ENCODE data around the gene ZNF853.
A peak's percentile ranks its signal among the peaks of the same experiment; 100 is the strongest.

Gene ZNF853

GRCh38 chr7:6637544-6638229 lies 22.3 kb downstream of the ZNF853 start:
- TF ChIP-seq POLR2AphosphoS5 (IDR thresholded peaks at IDR 0.05; ENCODE audit: low read depth) = no peak
- TF ChIP-seq SPI1 (IDR thresholded peaks at IDR 0.05; ENCODE audit: borderline replicate concordance, low read depth) = peak; percentile 75; the same call in 1 of the 2 replicates
- peak in 1 of 2 experiments; percentile 32 for DNase-seq (ENCODE audit: low read depth in 1 of 2, low spot score in 1 of 2)
- H3K27me3 ChIP-seq (ENCODE audit: insufficient read depth, poor library complexity, severe bottlenecking) = no peaks in the 10 kb centered on the region
- peak overlapping the region; percentile 44 for H3K27ac ChIP-seq (replicated peaks)
- peak overlapping the region; percentile 78 for H3K4me3 ChIP-seq (replicated peaks; ENCODE audit: insufficient read depth, low read length)

GRCh38 chr7:6639032-6639431 lies 23.6 kb downstream of the ZNF853 start:
- DNase-seq (ENCODE audit: low read depth in 1 of 2, low spot score in 1 of 2) = no peak
- TF ChIP-seq POLR2AphosphoS5 (IDR thresholded peaks at IDR 0.05; ENCODE audit: low read depth) (no peak), REST (IDR thresholded peaks at IDR 0.05; ENCODE audit: insufficient replicate concordance, low read depth) (no peak), SPI1 (IDR thresholded peaks at IDR 0.05; ENCODE audit: borderline replicate concordance, low read depth) (no peak), GABPA (IDR thresholded peaks at IDR 0.05; ENCODE audit: low read depth) (no peak)
- TF ChIP-seq, protein P1, sequence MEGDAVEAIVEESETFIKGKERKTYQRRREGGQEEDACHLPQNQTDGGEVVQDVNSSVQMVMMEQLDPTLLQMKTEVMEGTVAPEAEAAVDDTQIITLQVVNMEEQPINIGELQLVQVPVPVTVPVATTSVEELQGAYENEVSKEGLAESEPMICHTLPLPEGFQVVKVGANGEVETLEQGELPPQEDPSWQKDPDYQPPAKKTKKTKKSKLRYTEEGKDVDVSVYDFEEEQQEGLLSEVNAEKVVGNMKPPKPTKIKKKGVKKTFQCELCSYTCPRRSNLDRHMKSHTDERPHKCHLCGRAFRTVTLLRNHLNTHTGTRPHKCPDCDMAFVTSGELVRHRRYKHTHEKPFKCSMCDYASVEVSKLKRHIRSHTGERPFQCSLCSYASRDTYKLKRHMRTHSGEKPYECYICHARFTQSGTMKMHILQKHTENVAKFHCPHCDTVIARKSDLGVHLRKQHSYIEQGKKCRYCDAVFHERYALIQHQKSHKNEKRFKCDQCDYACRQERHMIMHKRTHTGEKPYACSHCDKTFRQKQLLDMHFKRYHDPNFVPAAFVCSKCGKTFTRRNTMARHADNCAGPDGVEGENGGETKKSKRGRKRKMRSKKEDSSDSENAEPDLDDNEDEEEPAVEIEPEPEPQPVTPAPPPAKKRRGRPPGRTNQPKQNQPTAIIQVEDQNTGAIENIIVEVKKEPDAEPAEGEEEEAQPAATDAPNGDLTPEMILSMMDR (IDR thresholded peaks at IDR 0.05; ENCODE audit: insufficient read depth, low read length) = no peak
- no peaks in the 10 kb centered on the region for H3K27me3 ChIP-seq (ENCODE audit: insufficient read depth, poor library complexity, severe bottlenecking)
- H3K4me3 ChIP-seq (replicated peaks; ENCODE audit: insufficient read depth, low read length) = no peak overlapping the region
- H3K27ac ChIP-seq (replicated peaks) = no peak overlapping the region

GRCh38 chr7:6639627-6640026 lies 24.2 kb downstream of the ZNF853 start:
- TF ChIP-seq GABPA (IDR thresholded peaks at IDR 0.05; ENCODE audit: low read depth) (no peak), POLR2AphosphoS5 (IDR thresholded peaks at IDR 0.05; ENCODE audit: low read depth) (no peak), SPI1 (IDR thresholded peaks at IDR 0.05; ENCODE audit: borderline replicate concordance, low read depth) (no peak), REST (IDR thresholded peaks at IDR 0.05; ENCODE audit: insufficient replicate concordance, low read depth) (no peak)
- TF ChIP-seq, protein P1 (IDR thresholded peaks at IDR 0.05; ENCODE audit: insufficient read depth, low read length) = no peak
- no peak overlapping the region for H3K4me3 ChIP-seq (replicated peaks; ENCODE audit: insufficient read depth, low read length)
- no peak overlapping the region for H3K27ac ChIP-seq (replicated peaks)

DNA sequence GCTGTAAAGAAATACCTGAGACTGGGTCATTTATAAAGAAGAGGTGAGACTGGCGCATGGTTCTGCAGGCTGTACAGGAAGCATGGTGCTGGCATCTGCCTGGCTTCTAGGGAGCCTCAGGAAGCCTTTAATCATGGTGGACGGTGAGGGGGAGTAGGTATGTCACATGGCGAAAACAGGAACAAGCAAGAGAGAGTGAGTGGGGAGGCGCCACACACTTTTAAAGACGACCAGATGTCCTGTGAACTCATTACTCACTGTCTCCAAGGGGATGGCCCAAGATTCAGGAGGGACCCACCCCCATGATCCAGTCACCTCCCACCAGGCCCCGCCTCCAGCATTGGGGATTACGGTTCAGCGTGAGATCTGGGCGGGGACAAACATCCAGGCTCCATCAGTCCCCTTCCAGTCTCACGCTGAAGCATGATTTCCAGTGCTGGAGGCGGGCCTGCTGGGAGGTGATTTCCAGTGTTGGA lies 24.9 kb downstream of the ZNF853 start:
- H3K27ac ChIP-seq (replicated peaks) = no peak overlapping the region
- no peak for TF ChIP-seq GABPA (IDR thresholded peaks at IDR 0.05; ENCODE audit: low read depth)
- no peak for TF ChIP-seq REST (IDR thresholded peaks at IDR 0.05; ENCODE audit: insufficient replicate concordance, low read depth)
- no peak for TF ChIP-seq SPI1 (IDR thresholded peaks at IDR 0.05; ENCODE audit: borderline replicate concordance, low read depth)
- TF ChIP-seq POLR2AphosphoS5 (IDR thresholded peaks at IDR 0.05; ENCODE audit: low read depth) = no peak
- TF ChIP-seq, protein P1 (IDR thresholded peaks at IDR 0.05; ENCODE audit: insufficient read depth, low read length) = no peak
- DNase-seq (ENCODE audit: low read depth in 1 of 2, low spot score in 1 of 2) = peak in 1 of 2 experiments; percentile 34

More at GRCh38 chr7:6639627-6640026, 24.2 kb downstream of the ZNF853 start:
- DNase-seq (ENCODE audit: low read depth in 1 of 2, low spot score in 1 of 2) = no peak
- no peaks in the 10 kb centered on the region for H3K27me3 ChIP-seq (ENCODE audit: insufficient read depth, poor library complexity, severe bottlenecking)

More for the DNA sequence above, 24.9 kb downstream of the ZNF853 start:
- no peaks in the 10 kb centered on the region for H3K27me3 ChIP-seq (ENCODE audit: insufficient read depth, poor library complexity, severe bottlenecking)
- no peak overlapping the region for H3K4me3 ChIP-seq (replicated peaks; ENCODE audit: insufficient read depth, low read length)
